WI38 (cell line): Measurements from ENCODE around the gene GNPTAB.

ENCODE experiments used
- H3K4me3 ChIP-seq: 2 replicates; pipeline ENCODE4 v1.5.1; 2011; ENCODE audit warnings: low read depth, mild to moderate bottlenecking, control low read depth, low read length
- CTCF ChIP-seq: IDR thresholded peaks from 2 replicates; pipeline ENCODE4 v1.5.1; 2012; ENCODE audit warnings: low read depth, mild to moderate bottlenecking, control low read depth, low read length

The GNPTAB gene

GRCh38 chr12:101714877-101715444 is 115.8 kb downstream of the GNPTAB start:
- H3K4me3 ChIP-seq: no peak overlapping the region
- TF ChIP-seq CTCF: no peak

DNA sequence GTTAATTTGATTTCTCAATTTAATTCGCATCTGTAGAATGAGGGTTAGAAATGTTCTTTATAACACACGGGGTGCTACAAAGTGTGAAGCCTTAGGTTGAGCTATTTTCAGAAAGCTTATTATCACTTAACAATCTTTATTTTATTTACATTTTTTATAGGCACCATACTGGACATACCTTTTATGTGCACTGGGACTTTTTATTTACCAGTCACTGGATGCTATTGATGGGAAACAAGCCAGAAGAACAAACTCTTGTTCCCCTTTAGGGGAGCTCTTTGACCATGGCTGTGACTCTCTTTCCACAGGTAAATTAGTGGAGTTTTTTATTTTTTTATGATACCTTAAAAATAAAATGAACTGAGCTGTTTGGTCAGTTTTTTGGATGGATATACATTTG is 116.8 kb downstream of the GNPTAB start:
- H3K4me3 ChIP-seq: no peak overlapping the region
- TF ChIP-seq CTCF: no peak

- TF ChIP-seq CTCF: no peak
- no peak overlapping the region for H3K4me3 ChIP-seq
These were observed 117.6 kb downstream of the GNPTAB start for GRCh38 chr12:101713059-101713682.

DNA sequence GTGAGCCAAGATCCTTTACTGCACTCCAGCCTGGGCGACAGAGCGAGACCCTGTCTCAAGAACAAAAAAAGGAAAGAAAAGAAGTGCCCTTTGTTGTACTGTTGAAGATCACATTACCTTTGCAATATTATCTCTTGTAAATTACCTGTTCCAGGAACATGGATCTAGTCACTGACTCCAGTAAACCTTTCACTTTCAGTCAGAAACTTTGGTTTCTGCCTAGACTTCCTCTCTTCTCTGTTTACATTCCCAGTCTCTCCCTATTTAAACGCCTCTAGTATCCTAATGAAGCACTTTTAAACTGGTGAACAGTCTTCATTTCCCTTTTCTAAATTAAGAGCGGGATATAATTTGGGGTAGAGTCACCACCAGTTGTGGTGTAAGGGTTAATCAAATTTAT is 120.5 kb downstream of the GNPTAB start:
- TF ChIP-seq CTCF: no peak
- H3K4me3 ChIP-seq: no peak overlapping the region

DNA sequence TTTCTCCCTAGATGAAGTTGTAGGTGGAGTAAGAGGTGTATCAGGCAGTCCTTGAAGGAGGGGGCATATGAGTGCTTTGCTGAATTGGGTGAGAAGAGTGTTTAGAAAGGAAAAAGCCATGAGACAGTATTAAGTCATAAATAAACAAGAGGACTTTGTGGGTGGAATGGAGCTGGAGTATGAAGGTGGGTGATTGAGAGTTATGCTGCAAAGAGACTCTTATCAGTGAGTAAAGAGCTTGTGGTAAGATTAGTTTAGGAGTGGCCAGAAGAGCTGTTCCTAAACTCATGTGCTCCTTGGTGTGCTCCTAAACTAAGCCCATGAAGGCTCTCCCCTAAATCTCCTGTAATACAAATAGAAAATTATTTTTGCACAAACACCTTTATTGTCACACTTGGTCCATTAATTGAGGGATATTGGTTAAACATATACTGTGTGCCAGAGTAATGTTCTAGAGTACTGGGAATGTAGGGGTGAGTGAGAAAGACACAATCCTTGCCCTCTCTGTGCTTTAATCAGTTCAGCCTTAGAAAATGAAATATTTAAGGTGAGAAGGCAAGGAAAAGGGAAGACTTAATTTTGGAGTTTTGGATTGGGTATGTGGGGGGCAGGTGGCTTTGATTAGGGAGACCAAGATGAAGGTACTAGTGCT is 123.5 kb downstream of the GNPTAB start:
- no peak for TF ChIP-seq CTCF

DNA sequence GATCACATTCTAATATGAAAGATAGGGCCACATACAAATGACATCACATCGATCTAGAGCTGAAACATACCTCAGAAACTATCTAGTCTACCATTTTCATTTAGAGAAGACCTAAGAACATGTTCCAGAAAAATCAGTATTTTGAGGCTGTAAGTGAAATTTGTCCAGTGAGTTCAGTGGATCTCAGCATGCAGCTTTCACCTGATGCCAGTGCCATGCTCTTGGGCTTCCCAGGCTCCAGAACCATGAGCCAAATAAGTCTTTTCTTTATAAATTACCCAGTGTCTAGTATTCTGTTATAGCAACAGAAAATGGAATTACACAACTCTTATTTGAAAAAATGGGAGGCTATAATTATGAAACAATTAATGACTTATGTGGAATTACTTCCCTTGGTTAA is 124.4 kb downstream of the GNPTAB start:
- no peak for TF ChIP-seq CTCF
- H3K4me3 ChIP-seq: no peak overlapping the region

More for the DNA sequence above, 123.5 kb downstream of the GNPTAB start:
- no peak overlapping the region for H3K4me3 ChIP-seq

- no peak for TF ChIP-seq CTCF
- no peak overlapping the region for H3K4me3 ChIP-seq
These were observed 127.3 kb downstream of the GNPTAB start for GRCh38 chr12:101703487-101703886.
